Panc1 (cell line): ENCODE results near the gene TTLL11. TPM values are rescaled to one million over a fixed set of nuclear protein-coding genes. Genes with fewer than 3 reads are reported as not detected.

Experiments
- ATAC-seq: fragments of 200-7000 bp; cut with Tn5 transposase; 2 replicates; pipeline ENCODE4 v1.9.1; 2020; ENCODE audit warnings: mild to moderate bottlenecking, moderate library complexity
- BruUV-seq: library from RNA; stranded (reverse); fragments of 400-500 nt; replicated peaks from 2 replicates; lab custom pipeline; 2021; lab: Mats Ljungman, UMichigan
- CTCF ChIA-PET: fragments of 300-600 bp; sonication (Branson Sonifier 250); formaldehyde crosslinking; loops from one replicate; lab custom pipeline; 2022; ENCODE audit warnings: antibody characterized with exemption; lab: Charles Lee
- POLR2A ChIA-PET: fragments of 300-600 bp; sonication (Branson Sonifier 250); formaldehyde crosslinking; loops from one replicate; lab custom pipeline; 2022; ENCODE audit warnings: antibody characterized with exemption; lab: Charles Lee
- DNase-seq: peaks from one replicate; pipeline ENCODE4 v3.0.0-alpha.2; 2010; ENCODE audit warnings: low read depth, low spot score
- H3K27ac ChIP-seq: 2 replicates; pipeline ENCODE4 v1.5.1; 2011; ENCODE audit warnings: mild to moderate bottlenecking, low read length, inconsistent platforms
- H3K27me3 ChIP-seq: fragments of 200-500 bp; sonication (Bioruptor generic); 2 replicates; pipeline ENCODE4 v1.6.0; 2014; ENCODE audit warnings: low read length, inconsistent platforms; ENCODE audit not compliant: control insufficient read depth, insufficient read depth
- H3K36me3 ChIP-seq: fragments of 200-500 bp; sonication (Bioruptor generic); 2 replicates; pipeline ENCODE4 v1.5.1; 2014; ENCODE audit warnings: inconsistent platforms, mild to moderate bottlenecking, low read length, moderate library complexity; ENCODE audit not compliant: control insufficient read depth, insufficient read depth
- H3K4me1 ChIP-seq: 2 replicates; pipeline ENCODE4 v1.5.1; 2011; ENCODE audit warnings: inconsistent platforms, mild to moderate bottlenecking, low read length, moderate library complexity; ENCODE audit not compliant: control insufficient read depth, insufficient read depth
- H3K4me3 ChIP-seq, 2 experiments: 2 replicates each; pipeline ENCODE4 v1.5.1; 2011 to 2012; ENCODE audit warnings: low read depth in 2 of 2, low read length in 2 of 2, mild to moderate bottlenecking in 2 of 2, inconsistent platforms in 1 of 2, moderate library complexity in 1 of 2
- H3K9me3 ChIP-seq: fragments of 200-500 bp; sonication (Bioruptor generic); 2 replicates; pipeline ENCODE4 v1.5.1; 2014; ENCODE audit warnings: low read depth, mild to moderate bottlenecking, inconsistent platforms, low read length, moderate library complexity; ENCODE audit not compliant: control insufficient read depth, insufficient read depth
- POLR2AphosphoS5 ChIP-seq: IDR thresholded peaks from 2 replicates; pipeline ENCODE4 v1.6.1; 2012; ENCODE audit warnings: mild to moderate bottlenecking, low read depth, low read length, moderate library complexity
- SIN3A ChIP-seq: IDR thresholded peaks from 2 replicates; pipeline ENCODE4 v1.6.1; 2012; ENCODE audit warnings: low read depth, mild to moderate bottlenecking, low read length, moderate library complexity, borderline replicate concordance; ENCODE audit not compliant: insufficient read depth
- TCF7L2 ChIP-seq: IDR thresholded peaks from 2 replicates; pipeline ENCODE4 v1.6.1; 2011; ENCODE audit warnings: mild to moderate bottlenecking, low read depth, low read length, inconsistent platforms
- in situ Hi-C: cut with HindIII; loops from 2 replicates; pipeline ENCODE4 v1.10.0; 2016; ENCODE audit warnings: low sequenced_read_pairs, low pct_unique_long_range_greater_than_20kb
- intact Hi-C: fragments of 100-400 bp; cut with micrococcal nuclease; formaldehyde crosslinking; loops from one replicate; pipeline ENCODE4 v1.10.0; 2022; ENCODE audit not compliant: unreplicated experiment
- total RNA-seq: library from RNA; stranded (reverse); gene quantifications from one replicate; pipeline ENCODE4 v1.2.1, GENCODE V29; 2021; ENCODE audit not compliant: unreplicated experiment
- TF ChIP-seq, protein P1 (sequence below): fragments of 450-650 bp; IDR thresholded peaks from 2 replicates; pipeline ENCODE4 v1.5.1; 2017; ENCODE audit warnings: mild to moderate bottlenecking
- TF ChIP-seq, protein P2 (sequence below), 2 experiments: IDR thresholded peaks; 2 replicates each; pipeline ENCODE4 v1.6.1; 2011 to 2012; ENCODE audit warnings: low read depth in 2 of 2, control low read depth in 1 of 2, low read length in 1 of 2, mild to moderate bottlenecking in 1 of 2, moderate library complexity in 1 of 2; ENCODE audit not compliant: insufficient read depth in 1 of 2

Gene TTLL11
- total RNA-seq, 1 experiment from 2014 or later = 1.1 TPM

DNA sequence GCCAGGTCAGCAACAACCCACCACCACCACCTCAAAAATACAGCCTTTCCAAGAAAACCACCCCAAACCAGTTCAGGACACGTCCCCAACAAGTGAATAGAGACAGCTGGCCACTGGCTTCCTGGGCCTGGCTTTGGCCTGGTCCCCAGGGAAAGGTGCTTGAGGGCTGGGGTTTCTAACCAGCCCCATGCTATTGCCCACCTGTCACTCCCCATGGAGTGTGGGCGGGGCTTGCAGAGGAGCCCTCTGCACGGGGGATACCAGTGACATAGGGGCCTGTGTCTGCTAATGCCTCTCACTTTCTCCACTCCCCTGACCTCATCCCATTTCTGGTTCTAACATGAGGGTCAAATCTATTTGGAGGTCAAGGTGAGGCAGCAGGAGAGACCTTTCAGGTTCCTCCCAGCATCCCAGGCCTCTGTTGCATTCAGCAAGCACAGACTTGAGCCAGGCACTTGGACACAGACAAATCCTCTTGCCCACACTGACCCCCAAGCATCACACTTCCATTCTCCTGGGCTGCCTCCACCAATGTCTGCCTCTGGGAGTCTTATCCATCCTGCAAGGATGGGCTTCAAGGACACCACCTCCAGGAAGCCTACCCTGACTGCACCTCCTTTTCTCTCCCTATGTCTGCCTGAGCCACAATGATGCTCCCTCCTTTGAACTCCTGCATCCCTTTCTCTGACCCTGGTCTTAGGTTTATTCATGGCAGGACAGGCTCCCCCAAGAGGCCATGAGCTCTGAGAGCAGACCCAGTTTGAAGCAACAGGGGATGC, 16.1 kb upstream of the TTLL11 start:
- ChIA-PET CTCF (interaction anchor here (0.6 kb wide), 1 partner anchor 10 kb away, joined by 3 read pairs; no protein-coding TSS in a partner anchor), POLR2A (no interaction called here)
- in situ Hi-C loops = no loop called here

DNA sequence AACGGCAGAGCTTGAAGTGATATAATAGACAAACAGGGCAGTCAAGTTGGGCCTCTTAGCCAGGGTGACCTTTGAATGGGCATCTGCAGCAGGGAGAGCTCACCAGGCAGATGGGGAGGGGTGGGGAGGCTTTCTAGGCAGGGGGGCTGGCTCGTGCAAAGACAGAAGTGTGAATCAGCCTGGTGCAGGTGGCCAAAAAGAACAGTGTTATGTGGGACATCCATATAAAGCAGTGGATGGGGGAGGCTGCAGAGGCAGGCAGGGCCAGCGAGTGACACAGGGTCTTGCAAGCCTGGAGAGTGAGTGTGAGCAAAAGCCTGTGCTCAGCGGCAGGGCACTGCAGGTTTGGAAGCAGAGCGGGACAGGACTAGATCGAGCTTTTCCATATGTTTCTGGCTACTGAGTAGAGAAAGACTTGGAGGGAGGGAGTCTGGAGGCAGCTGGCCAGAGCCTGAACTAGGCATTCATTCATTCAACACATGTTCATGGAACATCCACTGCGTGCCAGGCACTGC, 14.2 kb upstream of the TTLL11 start:
- DNase-seq (no peak), ATAC-seq (no peak)
- H3K4me1 ChIP-seq = no peaks in the 10 kb centered on the region
- H3K27ac ChIP-seq = no peak overlapping the region
- H3K9me3 ChIP-seq = no peaks in the 10 kb centered on the region
- no peak overlapping the region for H3K4me3 ChIP-seq
- H3K36me3 ChIP-seq = no peaks in the 10 kb centered on the region
- intact Hi-C loops (no loop called here), in situ Hi-C loops (no loop called here)
- POLR2A ChIA-PET = interaction anchor here (0.7 kb wide), 1 partner anchor 47 kb away, joined by 5 read pairs; no protein-coding TSS in a partner anchor
- H3K27me3 ChIP-seq = no peaks in the 10 kb centered on the region
- CTCF ChIA-PET = interaction anchor here (1.3 kb wide), 1 partner anchor 8 kb away, joined by 5 read pairs; no protein-coding TSS in a partner anchor
- no TSS peak for BruUV-seq
- TF ChIP-seq SIN3A (no peak), TCF7L2 (no peak), POLR2AphosphoS5 (no peak)
- TF ChIP-seq, protein P1, sequence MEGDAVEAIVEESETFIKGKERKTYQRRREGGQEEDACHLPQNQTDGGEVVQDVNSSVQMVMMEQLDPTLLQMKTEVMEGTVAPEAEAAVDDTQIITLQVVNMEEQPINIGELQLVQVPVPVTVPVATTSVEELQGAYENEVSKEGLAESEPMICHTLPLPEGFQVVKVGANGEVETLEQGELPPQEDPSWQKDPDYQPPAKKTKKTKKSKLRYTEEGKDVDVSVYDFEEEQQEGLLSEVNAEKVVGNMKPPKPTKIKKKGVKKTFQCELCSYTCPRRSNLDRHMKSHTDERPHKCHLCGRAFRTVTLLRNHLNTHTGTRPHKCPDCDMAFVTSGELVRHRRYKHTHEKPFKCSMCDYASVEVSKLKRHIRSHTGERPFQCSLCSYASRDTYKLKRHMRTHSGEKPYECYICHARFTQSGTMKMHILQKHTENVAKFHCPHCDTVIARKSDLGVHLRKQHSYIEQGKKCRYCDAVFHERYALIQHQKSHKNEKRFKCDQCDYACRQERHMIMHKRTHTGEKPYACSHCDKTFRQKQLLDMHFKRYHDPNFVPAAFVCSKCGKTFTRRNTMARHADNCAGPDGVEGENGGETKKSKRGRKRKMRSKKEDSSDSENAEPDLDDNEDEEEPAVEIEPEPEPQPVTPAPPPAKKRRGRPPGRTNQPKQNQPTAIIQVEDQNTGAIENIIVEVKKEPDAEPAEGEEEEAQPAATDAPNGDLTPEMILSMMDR = no peak
- TF ChIP-seq, protein P2, sequence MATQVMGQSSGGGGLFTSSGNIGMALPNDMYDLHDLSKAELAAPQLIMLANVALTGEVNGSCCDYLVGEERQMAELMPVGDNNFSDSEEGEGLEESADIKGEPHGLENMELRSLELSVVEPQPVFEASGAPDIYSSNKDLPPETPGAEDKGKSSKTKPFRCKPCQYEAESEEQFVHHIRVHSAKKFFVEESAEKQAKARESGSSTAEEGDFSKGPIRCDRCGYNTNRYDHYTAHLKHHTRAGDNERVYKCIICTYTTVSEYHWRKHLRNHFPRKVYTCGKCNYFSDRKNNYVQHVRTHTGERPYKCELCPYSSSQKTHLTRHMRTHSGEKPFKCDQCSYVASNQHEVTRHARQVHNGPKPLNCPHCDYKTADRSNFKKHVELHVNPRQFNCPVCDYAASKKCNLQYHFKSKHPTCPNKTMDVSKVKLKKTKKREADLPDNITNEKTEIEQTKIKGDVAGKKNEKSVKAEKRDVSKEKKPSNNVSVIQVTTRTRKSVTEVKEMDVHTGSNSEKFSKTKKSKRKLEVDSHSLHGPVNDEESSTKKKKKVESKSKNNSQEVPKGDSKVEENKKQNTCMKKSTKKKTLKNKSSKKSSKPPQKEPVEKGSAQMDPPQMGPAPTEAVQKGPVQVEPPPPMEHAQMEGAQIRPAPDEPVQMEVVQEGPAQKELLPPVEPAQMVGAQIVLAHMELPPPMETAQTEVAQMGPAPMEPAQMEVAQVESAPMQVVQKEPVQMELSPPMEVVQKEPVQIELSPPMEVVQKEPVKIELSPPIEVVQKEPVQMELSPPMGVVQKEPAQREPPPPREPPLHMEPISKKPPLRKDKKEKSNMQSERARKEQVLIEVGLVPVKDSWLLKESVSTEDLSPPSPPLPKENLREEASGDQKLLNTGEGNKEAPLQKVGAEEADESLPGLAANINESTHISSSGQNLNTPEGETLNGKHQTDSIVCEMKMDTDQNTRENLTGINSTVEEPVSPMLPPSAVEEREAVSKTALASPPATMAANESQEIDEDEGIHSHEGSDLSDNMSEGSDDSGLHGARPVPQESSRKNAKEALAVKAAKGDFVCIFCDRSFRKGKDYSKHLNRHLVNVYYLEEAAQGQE (IDR thresholded peaks at IDR 0.05; ENCODE audit: insufficient read depth in 1 of 2, low read depth in 2 of 2, low read length in 1 of 2) = no peak

More for the DNA sequence above, 16.1 kb upstream of the TTLL11 start:
- no peaks in the 10 kb centered on the region for H3K27me3 ChIP-seq
- H3K4me1 ChIP-seq = no peaks in the 10 kb centered on the region
- H3K36me3 ChIP-seq = no peaks in the 10 kb centered on the region
- DNase-seq (no peak), ATAC-seq (no peak)
- H3K9me3 ChIP-seq = no peaks in the 10 kb centered on the region
- H3K4me3 ChIP-seq = no peak overlapping the region
- intact Hi-C loops = no loop called here
- TF ChIP-seq POLR2AphosphoS5 = no peak
- no peak for TF ChIP-seq TCF7L2
- no peak for TF ChIP-seq SIN3A
- TF ChIP-seq, protein P2 (IDR thresholded peaks at IDR 0.05; ENCODE audit: insufficient read depth in 1 of 2, low read depth in 2 of 2, low read length in 1 of 2) = no peak
- TF ChIP-seq, protein P1 = no peak
- H3K27ac ChIP-seq = no peak overlapping the region
- BruUV-seq = no TSS peak
